HepG2 (cell line): ENCODE measurements around the gene CIB1. TPM values are rescaled to one million over a fixed set of nuclear protein-coding genes. Genes with fewer than 3 reads are reported as not detected.

Experiments
- KLF12 ChIP-seq: sonication (generic); formaldehyde crosslinking; IDR thresholded peaks from 2 replicates; pipeline ENCODE4 v1.4.0; 2020; ENCODE audit warnings: missing genetic modification reagents, borderline replicate concordance
- POLR2A ChIP-seq, 2 experiments: IDR thresholded peaks; 2 replicates each; pipeline ENCODE4 v1.6.1; 2011; ENCODE audit warnings: low read depth in 2 of 2, low read length in 2 of 2, mild to moderate bottlenecking in 1 of 2, moderate library complexity in 1 of 2; ENCODE audit not compliant: insufficient read depth in 1 of 2
- SMYD3 ChIP-seq: sonication (generic); formaldehyde crosslinking; IDR thresholded peaks from 2 replicates; pipeline ENCODE4 v1.8.1; 2023; ENCODE audit warnings: mild to moderate bottlenecking, missing genetic modification reagents
- ZNF577 ChIP-seq: sonication (generic); formaldehyde crosslinking; IDR thresholded peaks from 2 replicates; pipeline ENCODE4 v1.4.0; 2020; ENCODE audit warnings: mild to moderate bottlenecking, low read depth, missing genetic modification reagents, borderline replicate concordance
- polyA plus RNA-seq, 8 experiments: library from polyadenylated mRNA; depleted of rRNA in 3 of 8; stranded (reverse) in 7 of 8; unstranded in 1 of 8; fragments of >200 nt; fragmentation: Illumina TruSeq in 4 of 8; extraction: Trizol in 4 of 8; gene quantifications; 2 replicates each; pipeline versions ENCODE4 v1.2.1 to v1.2.3, GENCODE V29; 2011 to 2016; ENCODE audit warnings: low read depth in 4 of 8, missing spikeins in 1 of 8, mixed read lengths in 1 of 8; ENCODE audit not compliant: insufficient read depth in 1 of 8
- total RNA-seq, 5 experiments: library from RNA; depleted of rRNA; stranded (reverse); fragments of >200 nt; fragmentation: Illumina TruSeq; extraction: Trizol; gene quantifications; 2 replicates each; pipeline ENCODE4 v1.2.3, GENCODE V29; 2016; ENCODE audit warnings: low read depth in 1 of 5
- TF ChIP-seq, protein P1 (sequence below), 2 experiments: fragments of 450-650 bp in 1 of 2; sonication (generic) in 1 of 2; formaldehyde crosslinking in 1 of 2; IDR thresholded peaks; 2 replicates each; pipeline versions ENCODE4 v1.6.1 to v1.8.0; 2016 to 2022; ENCODE audit warnings: antibody characterized with exemption in 1 of 2, mild to moderate bottlenecking in 1 of 2, missing genetic modification reagents in 1 of 2

The CIB1 gene
- total and polyA plus RNA-seq, 2 of the 13 experiments (the other 11 are each of a cell fraction or from before 2014, with no cell fraction given) = 38.7 to 72.7 TPM

- TF ChIP-seq, protein P1, sequence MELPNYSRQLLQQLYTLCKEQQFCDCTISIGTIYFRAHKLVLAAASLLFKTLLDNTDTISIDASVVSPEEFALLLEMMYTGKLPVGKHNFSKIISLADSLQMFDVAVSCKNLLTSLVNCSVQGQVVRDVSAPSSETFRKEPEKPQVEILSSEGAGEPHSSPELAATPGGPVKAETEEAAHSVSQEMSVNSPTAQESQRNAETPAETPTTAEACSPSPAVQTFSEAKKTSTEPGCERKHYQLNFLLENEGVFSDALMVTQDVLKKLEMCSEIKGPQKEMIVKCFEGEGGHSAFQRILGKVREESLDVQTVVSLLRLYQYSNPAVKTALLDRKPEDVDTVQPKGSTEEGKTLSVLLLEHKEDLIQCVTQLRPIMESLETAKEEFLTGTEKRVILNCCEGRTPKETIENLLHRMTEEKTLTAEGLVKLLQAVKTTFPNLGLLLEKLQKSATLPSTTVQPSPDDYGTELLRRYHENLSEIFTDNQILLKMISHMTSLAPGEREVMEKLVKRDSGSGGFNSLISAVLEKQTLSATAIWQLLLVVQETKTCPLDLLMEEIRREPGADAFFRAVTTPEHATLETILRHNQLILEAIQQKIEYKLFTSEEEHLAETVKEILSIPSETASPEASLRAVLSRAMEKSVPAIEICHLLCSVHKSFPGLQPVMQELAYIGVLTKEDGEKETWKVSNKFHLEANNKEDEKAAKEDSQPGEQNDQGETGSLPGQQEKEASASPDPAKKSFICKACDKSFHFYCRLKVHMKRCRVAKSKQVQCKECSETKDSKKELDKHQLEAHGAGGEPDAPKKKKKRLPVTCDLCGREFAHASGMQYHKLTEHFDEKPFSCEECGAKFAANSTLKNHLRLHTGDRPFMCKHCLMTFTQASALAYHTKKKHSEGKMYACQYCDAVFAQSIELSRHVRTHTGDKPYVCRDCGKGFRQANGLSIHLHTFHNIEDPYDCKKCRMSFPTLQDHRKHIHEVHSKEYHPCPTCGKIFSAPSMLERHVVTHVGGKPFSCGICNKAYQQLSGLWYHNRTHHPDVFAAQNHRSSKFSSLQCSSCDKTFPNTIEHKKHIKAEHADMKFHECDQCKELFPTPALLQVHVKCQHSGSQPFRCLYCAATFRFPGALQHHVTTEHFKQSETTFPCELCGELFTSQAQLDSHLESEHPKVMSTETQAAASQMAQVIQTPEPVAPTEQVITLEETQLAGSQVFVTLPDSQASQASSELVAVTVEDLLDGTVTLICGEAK (IDR thresholded peaks at IDR 0.05) = no peak
- TF ChIP-seq, protein P1 (CRISPR knock-in tag; IDR thresholded peaks at IDR 0.05) = no peak
- TF ChIP-seq SMYD3 (no peak), ZNF577 (CRISPR knock-in tag) (no peak), KLF12 (CRISPR knock-in tag) (no peak), POLR2A (IDR thresholded peaks at IDR 0.05; ENCODE audit: insufficient read depth in 1 of 2, low read depth in 2 of 2, low read length in 2 of 2) (no peak)
These were observed 43.8 kb downstream of the CIB1 start (continued) for GRCh38 chr15:90189781-90190467.
